Measurements from ENCODE around the gene RGL2. TPM values are rescaled to one million over a fixed set of nuclear protein-coding genes. Genes with fewer than 3 reads are reported as not detected.

The RGL2 gene
- total and polyA plus RNA-seq, 2 of the 13 experiments (the other 11 are each of a cell fraction or from before 2014, with no cell fraction given), result 22.9 to 47.4 TPM

DNA sequence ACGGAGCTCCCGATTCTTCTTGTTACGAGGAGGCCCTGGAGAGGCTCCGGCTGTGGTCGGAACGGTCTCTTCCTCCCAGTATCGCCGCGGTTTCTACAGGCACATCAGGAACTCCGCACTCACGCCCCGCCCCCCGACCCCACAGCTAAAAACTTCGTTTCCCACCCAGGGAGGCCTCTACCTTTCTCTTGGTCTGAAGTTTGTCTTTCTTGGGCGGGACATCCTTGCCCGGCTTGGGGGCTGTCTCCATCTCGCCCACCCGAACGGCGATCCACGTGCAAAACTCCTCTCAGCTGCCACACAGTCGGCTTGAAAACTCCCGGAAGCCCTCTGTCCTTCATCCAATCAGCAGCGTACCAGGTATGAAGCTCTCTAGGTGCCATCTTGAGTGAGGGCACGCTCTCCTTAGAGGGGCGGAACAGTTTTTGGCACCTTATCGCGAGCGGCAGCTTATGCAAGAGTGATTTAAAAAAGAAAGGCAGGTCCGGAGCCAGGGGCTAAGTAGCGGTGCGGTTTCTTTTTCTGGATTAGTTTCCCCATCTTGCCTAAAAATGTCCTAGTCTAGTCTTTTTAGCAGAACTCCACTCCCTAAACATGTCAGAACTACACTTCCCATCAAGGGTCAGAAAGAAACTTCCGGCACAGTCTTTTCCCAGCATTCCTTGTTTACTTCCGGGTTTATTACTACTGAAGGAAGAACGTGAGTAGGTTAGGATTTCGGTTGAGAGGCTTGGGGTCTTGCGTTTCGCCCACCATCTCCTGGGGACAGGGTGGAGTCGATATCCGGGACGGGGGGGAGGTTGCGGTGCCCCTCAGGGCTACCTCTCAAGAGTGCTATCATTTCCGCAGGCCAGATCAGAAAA, 9.6 kb downstream of the RGL2 start, which contains the start of the genes PFDN6 and WDR46 (continued):
- TF ChIP-seq, protein P1, sequence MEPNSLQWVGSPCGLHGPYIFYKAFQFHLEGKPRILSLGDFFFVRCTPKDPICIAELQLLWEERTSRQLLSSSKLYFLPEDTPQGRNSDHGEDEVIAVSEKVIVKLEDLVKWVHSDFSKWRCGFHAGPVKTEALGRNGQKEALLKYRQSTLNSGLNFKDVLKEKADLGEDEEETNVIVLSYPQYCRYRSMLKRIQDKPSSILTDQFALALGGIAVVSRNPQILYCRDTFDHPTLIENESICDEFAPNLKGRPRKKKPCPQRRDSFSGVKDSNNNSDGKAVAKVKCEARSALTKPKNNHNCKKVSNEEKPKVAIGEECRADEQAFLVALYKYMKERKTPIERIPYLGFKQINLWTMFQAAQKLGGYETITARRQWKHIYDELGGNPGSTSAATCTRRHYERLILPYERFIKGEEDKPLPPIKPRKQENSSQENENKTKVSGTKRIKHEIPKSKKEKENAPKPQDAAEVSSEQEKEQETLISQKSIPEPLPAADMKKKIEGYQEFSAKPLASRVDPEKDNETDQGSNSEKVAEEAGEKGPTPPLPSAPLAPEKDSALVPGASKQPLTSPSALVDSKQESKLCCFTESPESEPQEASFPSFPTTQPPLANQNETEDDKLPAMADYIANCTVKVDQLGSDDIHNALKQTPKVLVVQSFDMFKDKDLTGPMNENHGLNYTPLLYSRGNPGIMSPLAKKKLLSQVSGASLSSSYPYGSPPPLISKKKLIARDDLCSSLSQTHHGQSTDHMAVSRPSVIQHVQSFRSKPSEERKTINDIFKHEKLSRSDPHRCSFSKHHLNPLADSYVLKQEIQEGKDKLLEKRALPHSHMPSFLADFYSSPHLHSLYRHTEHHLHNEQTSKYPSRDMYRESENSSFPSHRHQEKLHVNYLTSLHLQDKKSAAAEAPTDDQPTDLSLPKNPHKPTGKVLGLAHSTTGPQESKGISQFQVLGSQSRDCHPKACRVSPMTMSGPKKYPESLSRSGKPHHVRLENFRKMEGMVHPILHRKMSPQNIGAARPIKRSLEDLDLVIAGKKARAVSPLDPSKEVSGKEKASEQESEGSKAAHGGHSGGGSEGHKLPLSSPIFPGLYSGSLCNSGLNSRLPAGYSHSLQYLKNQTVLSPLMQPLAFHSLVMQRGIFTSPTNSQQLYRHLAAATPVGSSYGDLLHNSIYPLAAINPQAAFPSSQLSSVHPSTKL (CRISPR knock-in tag; IDR thresholded peaks at IDR 0.05), result no peak
- TF ChIP-seq POLR2G (IDR thresholded peaks at IDR 0.05; ENCODE audit: low read depth, low read length), result peak; percentile 90
- TF ChIP-seq, protein P2, sequence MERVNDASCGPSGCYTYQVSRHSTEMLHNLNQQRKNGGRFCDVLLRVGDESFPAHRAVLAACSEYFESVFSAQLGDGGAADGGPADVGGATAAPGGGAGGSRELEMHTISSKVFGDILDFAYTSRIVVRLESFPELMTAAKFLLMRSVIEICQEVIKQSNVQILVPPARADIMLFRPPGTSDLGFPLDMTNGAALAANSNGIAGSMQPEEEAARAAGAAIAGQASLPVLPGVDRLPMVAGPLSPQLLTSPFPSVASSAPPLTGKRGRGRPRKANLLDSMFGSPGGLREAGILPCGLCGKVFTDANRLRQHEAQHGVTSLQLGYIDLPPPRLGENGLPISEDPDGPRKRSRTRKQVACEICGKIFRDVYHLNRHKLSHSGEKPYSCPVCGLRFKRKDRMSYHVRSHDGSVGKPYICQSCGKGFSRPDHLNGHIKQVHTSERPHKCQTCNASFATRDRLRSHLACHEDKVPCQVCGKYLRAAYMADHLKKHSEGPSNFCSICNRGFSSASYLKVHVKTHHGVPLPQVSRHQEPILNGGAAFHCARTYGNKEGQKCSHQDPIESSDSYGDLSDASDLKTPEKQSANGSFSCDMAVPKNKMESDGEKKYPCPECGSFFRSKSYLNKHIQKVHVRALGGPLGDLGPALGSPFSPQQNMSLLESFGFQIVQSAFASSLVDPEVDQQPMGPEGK (CRISPR knock-in tag; IDR thresholded peaks at IDR 0.05), result peak; percentile 16
- TF ChIP-seq ZNF460 (CRISPR knock-in tag; IDR thresholded peaks at IDR 0.05; ENCODE audit: borderline replicate concordance), result no peak
- TF ChIP-seq, protein P3, sequence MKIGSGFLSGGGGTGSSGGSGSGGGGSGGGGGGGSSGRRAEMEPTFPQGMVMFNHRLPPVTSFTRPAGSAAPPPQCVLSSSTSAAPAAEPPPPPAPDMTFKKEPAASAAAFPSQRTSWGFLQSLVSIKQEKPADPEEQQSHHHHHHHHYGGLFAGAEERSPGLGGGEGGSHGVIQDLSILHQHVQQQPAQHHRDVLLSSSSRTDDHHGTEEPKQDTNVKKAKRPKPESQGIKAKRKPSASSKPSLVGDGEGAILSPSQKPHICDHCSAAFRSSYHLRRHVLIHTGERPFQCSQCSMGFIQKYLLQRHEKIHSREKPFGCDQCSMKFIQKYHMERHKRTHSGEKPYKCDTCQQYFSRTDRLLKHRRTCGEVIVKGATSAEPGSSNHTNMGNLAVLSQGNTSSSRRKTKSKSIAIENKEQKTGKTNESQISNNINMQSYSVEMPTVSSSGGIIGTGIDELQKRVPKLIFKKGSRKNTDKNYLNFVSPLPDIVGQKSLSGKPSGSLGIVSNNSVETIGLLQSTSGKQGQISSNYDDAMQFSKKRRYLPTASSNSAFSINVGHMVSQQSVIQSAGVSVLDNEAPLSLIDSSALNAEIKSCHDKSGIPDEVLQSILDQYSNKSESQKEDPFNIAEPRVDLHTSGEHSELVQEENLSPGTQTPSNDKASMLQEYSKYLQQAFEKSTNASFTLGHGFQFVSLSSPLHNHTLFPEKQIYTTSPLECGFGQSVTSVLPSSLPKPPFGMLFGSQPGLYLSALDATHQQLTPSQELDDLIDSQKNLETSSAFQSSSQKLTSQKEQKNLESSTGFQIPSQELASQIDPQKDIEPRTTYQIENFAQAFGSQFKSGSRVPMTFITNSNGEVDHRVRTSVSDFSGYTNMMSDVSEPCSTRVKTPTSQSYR (CRISPR knock-in tag; IDR thresholded peaks at IDR 0.05; ENCODE audit: borderline replicate concordance), result 0 out of 2 replicates have a peak, but pooled peaks have one; percentile 4
- no peak for TF ChIP-seq KDM4B (CRISPR knock-in tag; IDR thresholded peaks at IDR 0.05)
- TF ChIP-seq, protein P4, sequence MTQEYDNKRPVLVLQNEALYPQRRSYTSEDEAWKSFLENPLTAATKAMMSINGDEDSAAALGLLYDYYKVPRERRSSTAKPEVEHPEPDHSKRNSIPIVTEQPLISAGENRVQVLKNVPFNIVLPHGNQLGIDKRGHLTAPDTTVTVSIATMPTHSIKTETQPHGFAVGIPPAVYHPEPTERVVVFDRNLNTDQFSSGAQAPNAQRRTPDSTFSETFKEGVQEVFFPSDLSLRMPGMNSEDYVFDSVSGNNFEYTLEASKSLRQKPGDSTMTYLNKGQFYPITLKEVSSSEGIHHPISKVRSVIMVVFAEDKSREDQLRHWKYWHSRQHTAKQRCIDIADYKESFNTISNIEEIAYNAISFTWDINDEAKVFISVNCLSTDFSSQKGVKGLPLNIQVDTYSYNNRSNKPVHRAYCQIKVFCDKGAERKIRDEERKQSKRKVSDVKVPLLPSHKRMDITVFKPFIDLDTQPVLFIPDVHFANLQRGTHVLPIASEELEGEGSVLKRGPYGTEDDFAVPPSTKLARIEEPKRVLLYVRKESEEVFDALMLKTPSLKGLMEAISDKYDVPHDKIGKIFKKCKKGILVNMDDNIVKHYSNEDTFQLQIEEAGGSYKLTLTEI (CRISPR knock-in tag; conservative IDR thresholded peaks at IDR 0.05), result no peak
- TF ChIP-seq FOXO1 (CRISPR knock-in tag; IDR thresholded peaks at IDR 0.05), result no peak
- TF ChIP-seq, protein P5, sequence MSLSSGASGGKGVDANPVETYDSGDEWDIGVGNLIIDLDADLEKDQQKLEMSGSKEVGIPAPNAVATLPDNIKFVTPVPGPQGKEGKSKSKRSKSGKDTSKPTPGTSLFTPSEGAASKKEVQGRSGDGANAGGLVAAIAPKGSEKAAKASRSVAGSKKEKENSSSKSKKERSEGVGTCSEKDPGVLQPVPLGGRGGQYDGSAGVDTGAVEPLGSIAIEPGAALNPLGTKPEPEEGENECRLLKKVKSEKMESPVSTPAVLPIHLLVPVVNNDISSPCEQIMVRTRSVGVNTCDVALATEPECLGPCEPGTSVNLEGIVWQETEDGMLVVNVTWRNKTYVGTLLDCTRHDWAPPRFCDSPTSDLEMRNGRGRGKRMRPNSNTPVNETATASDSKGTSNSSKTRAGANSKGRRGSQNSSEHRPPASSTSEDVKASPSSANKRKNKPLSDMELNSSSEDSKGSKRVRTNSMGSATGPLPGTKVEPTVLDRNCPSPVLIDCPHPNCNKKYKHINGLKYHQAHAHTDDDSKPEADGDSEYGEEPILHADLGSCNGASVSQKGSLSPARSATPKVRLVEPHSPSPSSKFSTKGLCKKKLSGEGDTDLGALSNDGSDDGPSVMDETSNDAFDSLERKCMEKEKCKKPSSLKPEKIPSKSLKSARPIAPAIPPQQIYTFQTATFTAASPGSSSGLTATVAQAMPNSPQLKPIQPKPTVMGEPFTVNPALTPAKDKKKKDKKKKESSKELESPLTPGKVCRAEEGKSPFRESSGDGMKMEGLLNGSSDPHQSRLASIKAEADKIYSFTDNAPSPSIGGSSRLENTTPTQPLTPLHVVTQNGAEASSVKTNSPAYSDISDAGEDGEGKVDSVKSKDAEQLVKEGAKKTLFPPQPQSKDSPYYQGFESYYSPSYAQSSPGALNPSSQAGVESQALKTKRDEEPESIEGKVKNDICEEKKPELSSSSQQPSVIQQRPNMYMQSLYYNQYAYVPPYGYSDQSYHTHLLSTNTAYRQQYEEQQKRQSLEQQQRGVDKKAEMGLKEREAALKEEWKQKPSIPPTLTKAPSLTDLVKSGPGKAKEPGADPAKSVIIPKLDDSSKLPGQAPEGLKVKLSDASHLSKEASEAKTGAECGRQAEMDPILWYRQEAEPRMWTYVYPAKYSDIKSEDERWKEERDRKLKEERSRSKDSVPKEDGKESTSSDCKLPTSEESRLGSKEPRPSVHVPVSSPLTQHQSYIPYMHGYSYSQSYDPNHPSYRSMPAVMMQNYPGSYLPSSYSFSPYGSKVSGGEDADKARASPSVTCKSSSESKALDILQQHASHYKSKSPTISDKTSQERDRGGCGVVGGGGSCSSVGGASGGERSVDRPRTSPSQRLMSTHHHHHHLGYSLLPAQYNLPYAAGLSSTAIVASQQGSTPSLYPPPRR (CRISPR knock-in tag; IDR thresholded peaks at IDR 0.05; ENCODE audit: borderline replicate concordance), result no peak
- 0 out of 2 replicates have a peak, but pooled peaks have one; percentile 33 for TF ChIP-seq BRD4 (CRISPR knock-in tag; IDR thresholded peaks at IDR 0.05)
- no peak for TF ChIP-seq ZNF251 (CRISPR knock-in tag; IDR thresholded peaks at IDR 0.05)
- no peak for TF ChIP-seq ZNF451 (CRISPR knock-in tag; IDR thresholded peaks at IDR 0.05)

All from HepG2 (cell line).